Measurements from ENCODE around the gene TLR10.
"Not testable (repeated sequence)": the region's sequence is repeated elsewhere in the genome, so short reads cannot be mapped to it uniquely, and the experiment has no call there.

Gene TLR10

DNA sequence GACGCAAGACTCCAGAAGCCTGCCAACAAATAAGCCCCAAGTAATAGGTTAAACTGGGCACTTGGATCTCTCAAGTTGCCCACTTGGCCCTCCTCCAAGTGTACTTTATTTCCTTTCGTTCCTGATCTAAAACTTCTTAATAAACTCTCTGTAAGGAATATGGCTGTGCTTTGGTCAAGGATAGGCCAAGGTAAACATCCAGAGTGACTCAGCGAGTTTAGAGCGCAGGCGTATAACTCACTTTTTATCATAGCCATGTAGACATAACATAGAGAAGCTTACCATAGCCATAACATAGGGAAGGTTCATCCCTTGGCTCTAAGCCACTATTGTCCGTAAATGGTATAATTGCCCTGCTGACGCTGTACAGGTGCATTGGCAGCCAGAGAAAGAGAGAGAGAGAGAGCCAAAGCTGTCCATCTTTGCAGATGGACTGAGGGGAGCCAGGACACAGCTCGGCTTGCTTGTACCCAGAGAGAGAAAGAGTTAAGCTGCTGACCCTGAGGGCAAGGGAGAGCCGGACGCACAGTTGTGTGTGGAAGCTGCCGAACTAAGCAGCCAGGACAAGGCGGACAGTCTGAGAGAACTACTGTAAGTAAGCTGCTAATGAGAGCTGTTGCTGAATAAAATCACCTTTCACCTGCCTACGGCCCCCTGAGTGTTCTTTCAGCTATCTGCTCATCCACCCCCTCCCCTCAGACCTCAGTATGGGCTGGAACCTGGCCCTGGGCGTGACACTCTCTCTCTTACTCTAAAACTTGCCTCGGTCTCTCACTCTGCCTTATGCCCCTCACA is 20.0 kb upstream of the TLR10 start:
- no peak for DNase-seq (ENCODE audit: low read depth in 2 of 2)

DNA sequence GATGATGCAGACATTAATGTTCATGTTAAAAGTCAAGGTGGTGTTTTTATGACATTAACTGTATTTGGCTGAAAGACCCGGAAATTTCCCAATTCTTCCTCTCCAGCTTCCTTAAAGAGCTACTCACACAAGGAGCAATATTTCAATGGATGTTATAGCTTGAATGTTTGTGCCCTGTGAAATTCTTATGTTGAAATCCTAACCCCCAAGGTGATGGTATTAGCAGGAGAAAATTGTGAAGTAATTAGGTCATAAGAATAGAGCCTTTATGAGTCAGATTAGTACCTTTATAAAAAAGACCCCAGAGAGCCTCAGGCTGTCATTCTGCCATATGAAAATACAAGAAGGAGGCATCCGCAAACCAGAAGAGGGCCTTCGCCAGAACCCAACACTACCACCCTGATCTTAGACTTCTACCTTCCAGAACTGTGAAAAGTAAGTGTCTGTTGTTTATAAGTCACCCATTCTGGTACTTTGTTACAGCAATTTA is 18.2 kb upstream of the TLR10 start:
- no peak for DNase-seq (ENCODE audit: low read depth in 2 of 2)

DNA sequence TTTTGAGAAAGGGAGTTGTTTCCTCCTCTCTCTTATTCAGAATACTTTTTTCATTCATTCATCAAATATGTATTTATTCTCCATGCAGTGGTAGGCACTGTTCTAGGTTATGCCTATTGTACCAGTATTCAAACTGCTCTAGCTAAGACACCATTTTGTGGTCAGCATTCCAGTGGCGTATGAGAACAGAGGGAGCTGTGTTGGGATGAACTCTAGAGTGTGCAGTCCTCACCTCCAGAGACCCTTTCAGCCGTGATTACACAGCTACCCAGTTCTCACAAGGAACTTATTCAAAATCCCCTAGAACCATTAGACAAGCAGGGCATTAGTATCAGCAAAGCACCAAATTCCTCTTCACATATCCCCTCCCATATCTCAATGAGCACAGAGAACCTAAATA is 17.6 kb upstream of the TLR10 start:
- DNase-seq (ENCODE audit: low read depth in 2 of 2): no peak

DNA sequence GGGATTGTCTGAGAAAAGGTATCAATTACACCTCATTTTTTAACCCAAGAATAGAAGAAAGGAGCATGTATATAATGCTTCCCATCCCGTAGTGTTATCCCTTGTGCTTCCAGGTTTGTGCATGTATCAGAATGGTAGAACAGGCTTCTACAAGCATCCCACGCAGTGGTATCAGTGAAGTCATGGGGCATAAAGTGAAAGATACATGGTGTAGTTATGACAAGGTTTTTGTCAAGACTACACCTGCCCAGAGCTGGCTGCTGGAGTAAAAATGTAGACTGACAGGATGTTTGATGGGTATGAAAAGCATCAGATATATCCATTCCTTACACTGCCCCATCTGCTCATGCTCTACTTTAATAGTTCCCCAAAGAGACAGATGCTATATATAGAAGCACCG is 12.3 kb upstream of the TLR10 start:
- DNase-seq (ENCODE audit: low read depth in 2 of 2): no peak

DNA sequence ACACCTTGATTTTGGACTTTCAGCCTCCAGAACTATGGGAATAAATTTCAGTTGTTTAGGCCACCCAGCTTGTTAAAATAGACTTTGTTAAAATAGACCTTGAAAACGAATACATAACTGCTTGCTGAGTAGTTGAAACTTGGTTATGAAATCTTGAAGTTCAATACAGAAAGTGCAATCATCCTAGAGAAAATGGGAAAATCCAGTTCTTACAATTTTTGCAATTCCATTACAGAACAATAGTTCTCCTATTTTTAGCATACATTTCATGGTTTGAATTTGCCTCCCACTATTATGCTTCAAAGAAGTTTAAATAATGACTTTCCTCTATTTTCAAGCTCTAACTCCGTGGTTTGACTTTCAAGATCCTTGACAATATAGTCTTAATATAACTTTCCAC is 11.3 kb upstream of the TLR10 start:
- no peak for DNase-seq (ENCODE audit: low read depth in 2 of 2)

DNA sequence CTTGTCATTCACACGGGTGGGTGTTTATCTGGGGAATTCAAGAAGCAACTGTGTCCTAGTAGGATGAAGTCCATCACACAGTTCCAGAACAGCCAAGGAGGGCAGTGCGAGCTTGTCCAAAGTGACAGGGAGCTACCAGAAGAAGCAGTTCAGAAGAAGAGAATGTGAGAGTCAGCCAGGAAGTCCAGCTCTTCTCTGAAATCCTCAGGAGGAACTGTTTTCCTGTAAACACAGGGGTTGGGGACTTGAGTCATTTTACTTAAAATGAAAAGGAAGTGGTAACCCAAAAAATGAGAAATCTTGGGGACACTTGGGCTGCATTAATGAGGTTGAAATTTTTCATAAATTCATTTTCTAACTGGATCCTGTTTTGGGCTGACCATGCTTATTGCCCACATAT is 8.2 kb upstream of the TLR10 start:
- DNase-seq (ENCODE audit: low read depth in 2 of 2): no peak

DNA sequence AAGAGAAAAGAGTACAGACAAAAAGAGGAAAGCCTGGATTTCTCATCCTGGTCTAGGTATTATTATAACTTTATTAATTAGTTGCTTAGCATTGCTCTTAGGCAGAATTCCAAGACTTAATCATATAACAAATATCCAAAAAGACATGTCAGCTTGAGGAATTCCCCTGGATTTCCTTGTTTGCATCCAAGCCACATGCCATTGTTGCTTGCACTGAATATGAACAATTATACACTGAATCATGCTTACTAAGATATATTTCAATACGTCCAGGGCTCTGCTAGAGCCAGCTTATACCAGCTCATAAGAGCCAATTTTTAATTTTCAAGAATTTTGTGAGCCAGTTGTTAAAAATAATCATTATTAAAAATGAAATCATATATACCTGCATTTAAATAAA is 5.5 kb upstream of the TLR10 start:
- DNase-seq (ENCODE audit: low read depth in 2 of 2): no peak

DNA sequence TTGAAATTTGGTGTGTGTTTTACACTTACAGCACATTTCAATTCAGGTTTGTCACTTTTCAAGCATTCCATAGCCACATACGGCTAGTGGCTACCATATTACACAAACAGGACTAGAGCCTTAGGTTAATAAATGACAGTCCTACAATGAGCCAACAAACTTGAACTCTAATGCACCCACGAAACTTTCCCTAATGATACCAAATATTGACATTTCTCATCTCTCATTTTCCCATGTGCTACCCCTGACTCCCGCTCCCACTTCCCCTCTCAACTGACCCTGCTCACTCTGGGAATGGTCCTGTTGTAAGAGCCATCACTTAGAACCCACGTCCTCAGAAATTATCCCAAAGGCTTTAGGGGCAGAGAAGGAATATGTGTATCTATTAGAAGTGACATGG is 4.9 kb upstream of the TLR10 start:
- no peak for DNase-seq (ENCODE audit: low read depth in 2 of 2)

DNA sequence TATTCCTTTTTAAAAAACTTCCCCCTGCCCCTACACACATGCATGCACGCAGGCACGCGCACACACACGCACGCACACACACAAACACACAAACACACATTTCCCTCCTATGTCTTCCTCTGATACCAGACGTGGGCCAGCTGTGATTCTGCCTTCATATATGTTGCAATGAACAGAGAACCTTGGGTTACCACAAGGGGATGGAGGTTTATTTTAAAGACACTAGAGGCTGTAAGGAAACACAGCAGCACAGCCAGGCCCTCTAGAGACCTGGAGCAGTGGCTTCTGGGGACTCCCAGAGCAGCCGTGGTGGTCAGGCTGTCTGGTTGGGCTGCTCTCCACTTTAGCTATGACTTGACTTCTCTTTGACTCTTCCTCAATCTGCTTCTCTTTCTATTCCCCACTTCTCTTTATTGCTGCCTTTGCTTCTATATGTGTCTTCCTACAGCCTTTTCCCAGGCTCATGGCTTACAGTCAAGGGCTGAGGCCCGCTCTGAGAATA is 3.2 kb upstream of the TLR10 start:
- DNase-seq (ENCODE audit: low read depth in 2 of 2): no peak

DNA sequence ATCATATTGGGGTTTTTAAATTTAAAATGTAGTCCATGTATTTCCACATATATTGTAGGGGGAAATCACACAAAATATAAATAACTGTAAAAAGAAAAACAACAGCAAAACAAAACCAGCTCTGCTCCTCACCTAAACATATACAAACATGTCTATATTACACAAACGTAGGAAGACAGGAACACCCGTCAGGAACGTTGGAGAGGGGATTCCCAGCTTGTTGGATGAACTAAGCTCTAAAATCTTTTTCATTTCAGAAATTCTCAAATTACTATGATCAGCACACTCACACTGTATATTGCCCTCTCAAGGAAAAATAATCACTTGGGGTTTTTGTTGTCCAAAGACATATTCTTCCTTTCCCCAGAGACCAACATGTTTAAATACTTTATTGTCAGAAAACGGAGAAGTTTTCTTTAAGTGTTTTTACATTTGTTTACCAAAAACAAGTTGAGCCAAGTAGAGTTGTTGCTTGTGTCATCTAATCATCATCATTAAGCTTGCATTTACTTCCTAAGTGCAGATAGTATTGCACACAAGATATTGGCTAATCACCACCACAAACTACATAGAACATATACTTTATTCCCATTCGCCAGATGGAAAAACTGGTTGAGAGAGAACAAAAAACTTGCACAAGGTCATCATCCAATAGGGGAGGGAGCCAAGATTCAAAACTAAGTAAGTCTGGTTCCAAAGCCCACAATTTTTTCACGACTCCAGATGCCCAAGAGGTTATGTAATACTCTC is 2.4 kb upstream of the TLR10 start:
- no peak for DNase-seq (ENCODE audit: low read depth in 2 of 2)

DNA sequence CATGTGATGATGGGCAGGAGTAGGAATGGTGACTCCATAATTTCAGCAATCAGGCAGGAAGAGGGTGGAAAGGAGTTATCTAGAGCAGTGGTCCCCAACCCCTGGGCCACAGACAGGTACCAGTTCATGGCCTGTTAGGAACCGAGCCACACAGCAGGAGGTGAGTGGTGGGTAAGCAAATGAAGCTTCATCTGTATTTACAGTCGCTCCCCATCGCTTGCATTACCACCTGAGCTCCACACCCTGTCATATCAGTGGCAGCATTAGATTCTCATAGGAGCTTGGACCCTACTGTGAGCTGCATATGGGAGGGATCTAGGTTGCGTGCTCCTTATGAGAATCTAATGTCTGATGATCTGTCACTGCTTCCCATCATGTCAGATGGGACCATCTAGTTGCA is 1.4 kb upstream of the TLR10 start:
- DNase-seq (ENCODE audit: low read depth in 2 of 2): no peak

DNA sequence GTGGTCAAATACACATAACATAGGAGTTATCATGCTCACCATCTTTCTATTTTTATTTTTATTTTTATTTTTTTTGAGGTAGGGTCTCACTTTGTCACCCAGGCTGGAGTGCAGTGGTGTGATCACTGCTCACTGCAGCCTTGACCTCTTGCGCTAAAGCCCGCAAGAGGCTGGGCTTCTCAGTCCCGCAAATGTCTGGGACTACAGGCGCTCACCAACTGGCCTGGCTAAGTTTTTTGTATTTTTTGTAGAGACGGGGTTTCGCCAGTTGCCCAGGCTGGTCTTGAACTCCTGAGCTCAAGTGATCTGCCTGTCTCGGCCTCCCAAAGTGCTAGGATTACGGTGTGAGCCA is 295 bp upstream of the TLR10 start:
- no peak for DNase-seq (ENCODE audit: low read depth in 2 of 2)

DNA sequence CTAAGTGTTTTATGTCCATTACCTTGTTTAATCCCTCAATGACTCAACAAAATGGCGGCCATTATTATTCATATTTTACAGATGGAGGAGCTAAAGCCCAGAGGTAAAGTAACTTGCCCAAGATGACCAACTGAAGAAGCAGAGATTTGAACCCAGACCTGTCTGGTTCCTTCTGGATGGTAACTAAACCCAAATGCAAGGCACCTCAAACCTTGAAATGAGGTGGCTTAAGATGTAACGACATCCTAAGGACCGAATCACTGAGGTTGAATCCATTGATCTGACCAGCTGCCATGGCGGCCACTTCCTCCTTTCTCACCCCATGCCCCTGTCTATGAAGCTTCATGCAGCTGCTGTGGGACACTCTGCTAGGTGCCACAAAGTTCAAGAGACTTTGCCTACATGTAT is 932 bp downstream of the TLR10 start:
- DNase-seq (ENCODE audit: low read depth in 2 of 2): no peak

DNA sequence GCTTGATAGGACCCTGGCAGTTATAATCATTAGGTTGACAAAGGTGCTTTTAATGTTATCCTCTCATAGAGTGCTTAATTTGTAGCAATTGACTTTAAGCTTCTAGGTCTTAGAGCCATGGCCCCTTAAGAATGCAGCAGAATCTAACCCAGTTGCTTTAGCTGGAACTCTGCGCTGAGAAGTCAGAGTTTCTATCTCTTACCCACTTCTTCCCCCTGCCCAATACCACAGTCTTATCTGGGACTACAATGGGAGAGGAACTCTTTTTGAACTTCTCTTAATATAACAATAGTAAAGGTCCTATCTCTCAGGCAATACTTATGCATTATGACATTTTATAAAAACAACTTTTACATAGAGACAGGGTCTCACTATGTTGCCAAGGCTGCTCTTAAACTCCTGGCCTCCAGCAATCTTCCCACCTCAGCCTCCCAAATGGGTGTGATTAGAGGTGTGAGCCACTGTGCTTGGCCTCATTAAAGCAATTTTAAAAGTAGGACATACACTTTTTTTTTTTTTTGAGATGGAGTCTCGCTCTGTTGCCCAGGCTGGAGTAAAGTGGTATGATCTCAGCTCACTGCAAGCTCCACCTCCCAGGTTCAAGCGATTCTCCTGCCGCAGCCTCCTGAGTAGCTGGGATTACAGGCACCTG is 1.8 kb downstream of the TLR10 start:
- no peak for DNase-seq (ENCODE audit: low read depth in 2 of 2)

DNA sequence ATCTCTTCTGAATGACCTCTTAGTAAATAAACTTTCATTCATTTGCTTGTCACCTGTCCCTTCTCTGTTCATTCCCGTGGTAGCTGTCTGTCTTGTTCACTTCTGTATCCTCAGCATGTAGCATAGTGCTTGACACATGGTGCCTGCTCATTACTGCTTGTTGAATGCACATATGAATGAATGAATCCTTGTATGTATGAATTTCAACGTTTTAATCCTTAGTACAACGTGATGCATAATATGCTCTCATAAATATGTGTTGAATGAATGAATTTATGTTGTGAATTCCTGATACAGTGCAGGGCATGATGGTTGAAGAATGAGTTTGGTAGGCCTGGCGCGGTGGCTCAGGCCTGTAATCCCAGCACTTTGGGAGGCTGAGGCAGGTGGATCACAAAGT is 3.0 kb downstream of the TLR10 start:
- DNase-seq (ENCODE audit: low read depth in 2 of 2): no peak

DNA sequence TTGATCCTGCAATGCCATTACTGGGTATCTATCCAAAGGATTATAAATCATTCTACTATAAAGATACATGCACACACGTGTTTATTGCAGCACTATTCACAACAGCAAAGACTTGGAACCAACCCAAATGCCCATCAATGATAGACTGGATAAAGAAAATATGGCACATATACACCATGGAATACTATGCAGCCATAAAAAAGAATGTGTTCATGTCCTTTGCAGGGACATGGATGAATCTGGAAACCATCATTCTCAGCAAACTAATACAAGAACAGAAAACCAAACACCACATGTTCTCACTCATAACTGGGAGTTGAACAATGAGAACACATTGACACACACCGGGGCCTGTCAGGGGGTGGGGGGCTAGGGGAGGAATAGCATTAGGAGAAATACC is 4.9 kb downstream of the TLR10 start:
- DNase-seq (ENCODE audit: low read depth in 2 of 2): not testable (repeated sequence)

DNA sequence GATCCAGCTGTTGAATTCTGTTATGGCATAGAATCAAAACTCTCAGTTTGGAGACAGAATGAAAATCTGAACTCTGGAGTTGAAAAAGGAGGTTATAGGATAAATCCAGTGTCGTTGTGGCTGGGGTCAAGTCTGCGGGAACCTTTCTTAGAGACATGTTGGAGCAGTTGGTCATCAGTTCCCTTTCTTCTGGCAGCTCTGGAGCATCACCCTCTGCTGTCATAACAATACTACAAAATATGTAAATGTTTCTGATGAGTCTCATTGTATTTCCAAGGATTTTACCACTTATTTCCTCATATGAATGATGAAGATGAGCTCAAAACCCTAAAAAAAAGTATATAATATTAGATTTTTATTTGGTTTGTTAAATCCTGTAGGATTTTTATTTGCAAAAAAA is 7.5 kb downstream of the TLR10 start:
- no peak for DNase-seq (ENCODE audit: low read depth in 2 of 2)

DNA sequence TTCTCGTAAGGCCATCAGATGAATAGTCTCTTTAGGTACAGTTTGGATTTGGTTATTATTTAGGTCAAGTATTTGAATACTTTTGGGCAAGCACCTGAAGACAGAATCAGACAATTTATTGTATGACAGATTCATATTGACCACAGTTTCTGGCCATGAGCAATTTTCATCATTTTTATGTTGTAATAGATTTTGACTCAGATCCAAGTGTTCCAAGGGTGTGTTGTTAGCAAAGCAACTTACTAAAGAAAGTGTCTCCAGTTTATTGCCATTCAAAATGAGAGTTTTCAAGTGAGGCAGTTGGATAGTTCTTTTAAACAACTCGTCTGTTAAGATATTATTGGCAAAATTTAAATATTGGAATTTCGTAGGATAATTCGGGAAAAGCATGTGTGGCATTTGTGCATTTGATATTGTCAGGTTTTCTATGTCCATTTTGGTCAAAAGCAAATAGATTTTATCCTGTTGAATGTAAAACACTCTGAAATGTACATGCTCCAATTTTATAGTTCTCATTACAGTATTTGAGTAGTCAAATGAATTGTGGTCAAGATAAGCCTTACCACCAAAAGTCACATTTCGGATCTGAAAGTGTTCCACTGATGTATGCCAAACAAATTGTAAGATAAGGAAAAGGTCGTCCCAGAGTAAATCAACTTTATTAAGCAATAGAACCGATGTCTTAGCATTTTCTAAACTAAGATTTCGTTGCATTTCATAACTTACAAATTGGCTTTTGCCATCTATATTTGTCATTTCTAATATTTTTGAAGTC is 8.4 kb downstream of the TLR10 start:
- no peak for DNase-seq (ENCODE audit: low read depth in 2 of 2)

DNA sequence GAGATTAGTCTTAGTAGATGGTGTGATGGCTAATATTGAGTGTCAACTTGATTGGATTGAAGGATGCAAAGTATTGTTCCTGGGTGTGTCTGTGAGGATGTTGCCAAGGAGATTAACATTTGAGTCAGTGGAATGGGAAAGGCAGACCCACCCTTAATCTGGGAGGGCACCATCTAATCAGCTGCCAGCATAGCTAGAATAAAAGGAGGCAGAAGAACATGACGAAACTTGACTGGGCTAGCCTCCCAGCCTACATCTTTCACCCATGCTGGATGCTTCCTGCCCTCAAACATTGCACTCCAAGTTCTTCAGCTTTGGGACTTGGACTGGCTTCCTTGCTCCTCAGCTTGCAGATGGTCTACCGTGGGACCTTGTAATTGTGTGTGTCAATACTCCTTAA is 12.5 kb downstream of the TLR10 start:
- DNase-seq (ENCODE audit: low read depth in 2 of 2): not testable (repeated sequence)

DNA sequence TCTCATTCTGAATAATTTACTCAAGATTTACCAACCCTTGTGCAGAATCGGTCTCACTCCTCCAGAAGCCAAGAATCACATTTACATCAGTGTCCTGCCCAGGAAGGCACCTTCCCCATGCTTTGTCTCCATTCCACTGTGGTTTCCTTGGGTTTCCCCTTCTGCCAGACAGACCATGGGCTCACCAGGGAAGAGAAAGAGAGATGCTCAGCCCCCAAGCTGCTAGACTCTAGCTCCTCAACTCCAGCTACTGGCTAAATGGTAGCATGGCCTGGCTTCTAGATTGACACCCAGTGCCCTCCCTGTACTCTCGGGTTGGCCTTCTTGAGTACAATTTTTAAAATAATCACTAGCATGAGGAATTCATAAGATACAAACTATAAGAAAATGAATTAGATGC is 12.9 kb downstream of the TLR10 start:
- no peak for DNase-seq (ENCODE audit: low read depth in 2 of 2)

DNA sequence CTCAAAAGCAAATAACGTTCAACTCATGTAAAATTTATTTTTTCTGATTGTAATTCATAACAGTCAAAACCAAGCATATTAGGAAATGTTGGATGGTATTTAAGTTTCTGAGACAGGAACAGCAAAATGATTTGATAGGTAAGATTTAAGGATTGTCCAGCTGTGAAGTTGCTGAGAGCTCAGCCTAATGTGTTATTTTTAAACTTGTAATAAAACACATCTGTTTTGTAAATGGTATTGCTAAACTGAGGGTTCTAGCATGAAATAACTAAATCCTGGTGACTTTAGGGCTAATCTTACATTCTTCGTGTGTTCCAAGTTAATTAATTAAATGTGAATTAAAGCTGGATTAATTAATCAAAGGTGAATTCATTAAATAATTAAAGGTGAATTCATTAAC is 13.3 kb downstream of the TLR10 start:
- DNase-seq (ENCODE audit: low read depth in 2 of 2): no peak

DNA sequence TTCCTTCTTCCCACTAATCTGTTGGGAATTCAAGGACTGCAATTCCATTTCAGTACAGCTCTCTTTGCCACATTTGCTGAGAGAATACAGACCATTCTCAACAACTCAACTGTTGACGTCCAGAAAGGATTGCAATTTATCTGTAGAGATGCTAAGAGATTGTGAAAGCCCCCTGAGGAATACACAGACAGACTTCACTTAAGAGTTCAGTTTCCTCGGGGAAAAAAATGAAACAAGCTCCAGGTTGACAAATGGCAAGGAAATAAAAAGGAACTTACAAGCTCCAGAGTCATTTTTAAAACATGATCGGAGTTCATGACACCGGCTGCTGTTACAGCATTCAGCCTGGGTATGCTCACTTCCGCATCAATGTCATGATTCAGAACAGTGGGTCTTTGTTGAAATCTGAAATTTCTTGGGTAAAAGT is 13.8 kb downstream of the TLR10 start:
- no peak for DNase-seq (ENCODE audit: low read depth in 2 of 2)
